ENCODE results near the gene CDR2L.

Gene CDR2L

GRCh38 chr17:74987418-74987908 is at the start of gene CDR2L:
Gene CDR2L (plus strand): TSS chr17:74987632. CDS start chr17:74988044, 412 bp downstream.
- DNase-seq (ENCODE audit: low read depth) = peak; percentile 85

GRCh38 chr17:74938194-74938950 is 49.1 kb upstream of the CDR2L start:
- no peak for DNase-seq (ENCODE audit: low read depth)

- DNase-seq (ENCODE audit: low read depth) = no peak
Measured at GRCh38 chr17:74939534-74939933, 47.9 kb upstream of the CDR2L start.

GRCh38 chr17:74941128-74941725 is 46.2 kb upstream of the CDR2L start:
- DNase-seq (ENCODE audit: low read depth) = no peak

- DNase-seq (ENCODE audit: low read depth) = no peak
Measured at GRCh38 chr17:74943808-74944522, 43.5 kb upstream of the CDR2L start.

GRCh38 chr17:74945543-74945942 is 41.9 kb upstream of the CDR2L start:
- DNase-seq (ENCODE audit: low read depth) = no peak

GRCh38 chr17:74946641-74947040 is 40.8 kb upstream of the CDR2L start:
- no peak for DNase-seq (ENCODE audit: low read depth)

DNA sequence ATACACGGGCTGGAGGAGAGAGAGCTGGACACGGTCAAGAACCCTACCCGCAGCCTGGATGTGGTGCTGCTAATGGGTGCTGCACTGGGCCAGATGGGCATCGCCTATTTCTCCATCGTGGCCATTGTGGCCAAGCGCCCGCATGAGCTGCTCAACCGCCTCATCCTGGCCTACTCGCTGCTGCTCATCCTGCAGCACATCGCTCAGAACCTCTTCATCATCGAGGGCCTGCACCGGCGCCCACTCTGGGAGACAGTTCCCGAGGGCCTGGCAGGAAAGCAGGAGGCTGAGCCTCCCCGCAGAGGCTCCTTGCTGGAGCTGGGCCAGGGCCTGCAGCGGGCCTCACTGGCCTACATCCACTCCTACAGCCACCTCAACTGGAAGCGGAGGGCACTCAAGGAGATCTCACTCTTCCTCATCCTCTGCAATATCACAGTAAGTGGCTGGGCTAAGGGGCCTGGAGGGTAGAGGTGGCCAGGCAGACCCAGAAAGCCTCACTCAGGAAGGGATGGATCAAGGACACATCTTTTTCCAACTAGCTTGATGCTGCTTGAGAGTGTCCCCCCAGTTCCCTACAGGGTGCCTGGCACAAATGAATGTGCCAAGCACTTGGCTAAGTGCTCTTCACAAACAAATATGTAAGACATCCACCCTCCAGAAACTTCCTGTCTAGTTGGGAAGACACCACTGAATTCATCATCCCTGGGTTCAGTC is 40.2 kb upstream of the CDR2L start:
- no peak for DNase-seq (ENCODE audit: low read depth)

- DNase-seq (ENCODE audit: low read depth) = no peak
Measured at GRCh38 chr17:74949455-74950115, 37.8 kb upstream of the CDR2L start.

GRCh38 chr17:74950207-74950606 is 37.2 kb upstream of the CDR2L start:
- no peak for DNase-seq (ENCODE audit: low read depth)

- DNase-seq (ENCODE audit: low read depth) = no peak
Measured at GRCh38 chr17:74951065-74951464, 36.4 kb upstream of the CDR2L start.

GRCh38 chr17:74951680-74952421 is 35.6 kb upstream of the CDR2L start:
- no peak for DNase-seq (ENCODE audit: low read depth)

- DNase-seq (ENCODE audit: low read depth) = no peak
Measured at GRCh38 chr17:74952431-74953133, 34.9 kb upstream of the CDR2L start.

DNA sequence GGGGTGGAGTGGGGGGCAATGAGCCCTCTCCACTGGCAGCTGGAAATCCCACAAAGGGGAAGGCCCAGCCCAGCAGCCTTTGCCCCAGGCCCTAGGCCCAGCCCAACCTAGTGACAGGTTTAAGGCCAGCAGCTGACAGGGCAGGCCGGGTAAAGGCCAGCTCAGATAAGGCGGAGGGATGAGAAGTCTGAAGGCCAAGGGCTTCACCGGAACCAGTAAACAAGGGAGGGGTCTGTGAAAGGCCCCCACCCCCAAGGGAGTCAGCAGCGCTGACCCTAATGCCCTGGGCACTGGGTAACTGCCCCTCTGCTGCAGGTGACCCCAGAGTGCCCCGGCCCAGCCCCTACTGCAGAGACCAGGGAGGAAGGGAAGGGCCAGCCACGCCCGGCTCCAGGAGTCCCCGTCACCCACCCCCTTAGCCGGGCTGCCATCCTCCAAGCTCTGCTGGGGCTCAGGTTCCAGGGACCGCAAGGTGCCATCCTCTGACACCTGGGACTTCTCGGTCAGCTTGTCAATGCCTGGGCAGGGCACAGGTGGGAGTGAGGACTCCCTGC is 34.2 kb upstream of the CDR2L start:
- no peak for DNase-seq (ENCODE audit: low read depth)

- DNase-seq (ENCODE audit: low read depth) = no peak
Measured at GRCh38 chr17:74954115-74954514, 33.3 kb upstream of the CDR2L start.

GRCh38 chr17:74954665-74955421 is 32.6 kb upstream of the CDR2L start:
- DNase-seq (ENCODE audit: low read depth) = no peak

DNA sequence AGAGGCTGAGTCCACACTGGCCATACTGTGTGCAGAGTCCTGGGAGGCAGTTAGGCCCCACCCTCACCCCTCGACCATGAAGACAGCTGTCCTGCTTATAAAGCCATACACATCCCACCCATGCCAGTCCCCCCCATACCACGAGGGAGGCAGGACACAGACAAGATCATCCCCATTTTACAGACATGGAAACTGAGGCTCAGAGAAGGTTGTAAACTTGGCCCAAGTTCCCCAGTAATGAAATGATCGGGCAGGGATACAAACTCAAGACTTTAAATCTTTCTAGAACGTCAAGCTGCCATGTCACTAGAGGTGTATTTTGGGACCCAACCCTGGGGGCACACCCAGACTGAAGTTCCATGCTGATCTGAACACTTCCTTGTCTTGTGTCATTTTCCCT is 31.3 kb upstream of the CDR2L start:
- DNase-seq (ENCODE audit: low read depth) = no peak

DNA sequence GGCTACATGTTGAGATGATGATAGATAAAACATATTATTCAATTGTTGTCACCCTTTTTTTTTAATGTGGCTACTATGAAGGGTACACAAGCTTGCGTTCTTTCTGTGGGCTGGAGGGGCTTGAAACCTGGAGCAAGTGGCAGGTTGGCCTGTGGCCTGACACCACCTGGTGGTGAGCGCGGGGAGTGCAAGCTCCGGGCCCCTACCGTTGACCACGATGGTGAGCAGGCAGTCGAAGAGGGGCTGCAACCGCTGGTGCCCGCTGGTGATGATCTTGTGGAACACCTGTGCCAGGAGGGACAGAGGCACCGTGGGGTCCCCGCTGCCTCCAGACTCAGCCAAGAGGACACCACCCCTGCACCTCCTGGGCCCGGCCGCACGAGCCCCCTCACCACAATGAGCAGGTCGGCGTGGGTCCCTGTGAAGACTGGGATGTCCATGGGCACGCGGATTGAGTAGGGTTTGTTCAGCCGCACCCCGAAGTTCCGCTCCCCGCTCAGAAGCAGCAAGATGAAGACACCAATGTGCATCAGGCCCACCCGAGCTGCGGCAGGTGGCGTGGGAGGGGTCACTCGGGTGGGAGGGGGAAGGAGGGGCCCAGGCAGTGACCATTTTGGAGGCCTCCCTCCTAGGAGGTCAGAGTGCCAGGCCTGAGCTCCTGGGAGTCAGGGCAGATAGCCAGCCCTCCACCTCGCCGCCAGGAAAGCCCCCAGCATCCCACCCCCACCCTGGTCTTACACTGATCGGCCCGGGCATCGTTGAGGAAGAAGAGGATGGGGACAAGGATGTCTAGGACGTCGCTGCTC is 29.3 kb upstream of the CDR2L start:
- no peak for DNase-seq (ENCODE audit: low read depth)
